WTC11 (cell line): ENCODE data around the gene METTL1. TPM values are rescaled to one million over a fixed set of nuclear protein-coding genes. Genes with fewer than 3 reads are reported as not detected.
A peak's percentile ranks its signal among the peaks of the same experiment; 100 is the strongest.

ENCODE experiments used
- ATAC-seq: fragments of 200-7000 bp; cut with Tn5 transposase; 2 replicates; pipeline ENCODE4 v1.10.0; 2021; ENCODE audit warnings: mild to moderate bottlenecking, moderate library complexity
- CTCF ChIA-PET: fragments of 300-600 bp; sonication (Branson Sonifier 250); formaldehyde crosslinking; loops from one replicate; lab custom pipeline; 2021; ENCODE audit warnings: antibody characterized with exemption; lab: Charles Lee
- POLR2A ChIA-PET: fragments of 350-600 bp; sonication (Branson Sonifier 250); formaldehyde crosslinking; loops from one replicate; lab custom pipeline; 2021; ENCODE audit warnings: antibody characterized with exemption; lab: Charles Lee
- DNase-seq: peaks from one replicate; pipeline ENCODE4 v3.0.0; 2021; ENCODE audit warnings: low spot score
- H3K27ac Mint-ChIP-seq: 2 replicates; pipeline ENCODE4 v1.8.0; 2021; ENCODE audit warnings: mixed read lengths
- H3K27me3 Mint-ChIP-seq: 2 replicates; pipeline ENCODE4 v1.8.0; 2021; ENCODE audit warnings: low read depth, mild to moderate bottlenecking, moderate library complexity, mixed read lengths
- H3K36me3 Mint-ChIP-seq: 2 replicates; pipeline ENCODE4 v1.8.0; 2021; ENCODE audit warnings: mixed read lengths
- H3K4me1 Mint-ChIP-seq: 2 replicates; pipeline ENCODE4 v1.8.0; 2022; ENCODE audit warnings: mixed read lengths
- H3K4me3 Mint-ChIP-seq: 2 replicates; pipeline ENCODE4 v1.8.0; 2021; ENCODE audit warnings: mild to moderate bottlenecking, moderate library complexity, mixed read lengths
- H3K9me3 Mint-ChIP-seq: 2 replicates; pipeline ENCODE4 v1.8.0; 2021; ENCODE audit warnings: mixed read lengths
- CBFB ChIP-seq: sonication (generic); formaldehyde crosslinking; IDR thresholded peaks from 2 replicates; pipeline ENCODE4 v1.8.1; 2022; ENCODE audit warnings: mild to moderate bottlenecking, low read depth, missing genetic modification reagents
- GRHL2 ChIP-seq: fragments of 250-450 bp; sonication (Bioruptor Pico); IDR thresholded peaks from 2 replicates; pipeline ENCODE4 v1.8.0; 2022; ENCODE audit warnings: mild to moderate bottlenecking, moderate library complexity; ENCODE audit not compliant: insufficient replicate concordance, severe bottlenecking
- GTF2I ChIP-seq: fragments of 250-450 bp; sonication (Bioruptor Pico); conservative IDR thresholded peaks from 2 replicates; pipeline ENCODE4 v1.4.0; 2021; ENCODE audit warnings: mild to moderate bottlenecking
- IRF2 ChIP-seq: sonication (generic); formaldehyde crosslinking; IDR thresholded peaks from 2 replicates; pipeline ENCODE4 v1.8.0; 2022; ENCODE audit warnings: low read depth, missing genetic modification reagents, borderline replicate concordance
- KAT7 ChIP-seq: sonication (generic); formaldehyde crosslinking; IDR thresholded peaks from 2 replicates; pipeline ENCODE4 v1.8.1; 2023; ENCODE audit warnings: missing genetic modification reagents, mild to moderate bottlenecking, borderline replicate concordance
- MYBL2 ChIP-seq: sonication (generic); formaldehyde crosslinking; IDR thresholded peaks from 2 replicates; pipeline ENCODE4 v1.8.1; 2023; ENCODE audit warnings: mild to moderate bottlenecking, moderate library complexity, missing genetic modification reagents
- PRRX2 ChIP-seq: fragments of 250-450 bp; sonication (Bioruptor Pico); IDR thresholded peaks from 2 replicates; pipeline ENCODE4 v1.8.0; 2021; ENCODE audit warnings: mild to moderate bottlenecking
- ZBTB21 ChIP-seq: sonication (generic); formaldehyde crosslinking; IDR thresholded peaks from 2 replicates; pipeline ENCODE4 v1.8.1; 2023; ENCODE audit warnings: mild to moderate bottlenecking, missing genetic modification reagents, borderline replicate concordance
- ZNF138 ChIP-seq: sonication (generic); formaldehyde crosslinking; conservative IDR thresholded peaks from 2 replicates; pipeline ENCODE4 v1.8.1; 2022; ENCODE audit warnings: mild to moderate bottlenecking, moderate library complexity, missing genetic modification reagents
- ZNF263 ChIP-seq: sonication (generic); formaldehyde crosslinking; IDR thresholded peaks from 2 replicates; pipeline ENCODE4 v1.8.1; 2022; ENCODE audit warnings: low read depth, mild to moderate bottlenecking, moderate library complexity, missing genetic modification reagents
- total RNA-seq: library from RNA; stranded (reverse); gene quantifications from 3 replicates; pipeline ENCODE4 v1.2.3, GENCODE V29; 2021
- TF ChIP-seq, protein P1 (sequence below): sonication (generic); formaldehyde crosslinking; IDR thresholded peaks from 2 replicates; pipeline ENCODE4 v1.8.0; 2023; ENCODE audit warnings: missing genetic modification reagents, mild to moderate bottlenecking, borderline replicate concordance
- TF ChIP-seq, protein P2 (sequence below): sonication (generic); formaldehyde crosslinking; IDR thresholded peaks from 2 replicates; pipeline ENCODE4 v1.8.1; 2022; ENCODE audit warnings: low read depth, missing genetic modification reagents, borderline replicate concordance
- TF ChIP-seq, protein P3 (sequence below): sonication (generic); formaldehyde crosslinking; IDR thresholded peaks from 2 replicates; pipeline ENCODE4 v1.8.1; 2022; ENCODE audit warnings: mild to moderate bottlenecking, missing genetic modification reagents, moderate library complexity, borderline replicate concordance
- TF ChIP-seq, protein P4 (sequence below): fragments of 250-450 bp; sonication (Bioruptor Pico); IDR thresholded peaks from 2 replicates; pipeline ENCODE4 v1.9.0; 2021; ENCODE audit warnings: mild to moderate bottlenecking, borderline replicate concordance

Gene METTL1
- total RNA-seq, 1 experiment from 2014 or later = 25.5 TPM

DNA sequence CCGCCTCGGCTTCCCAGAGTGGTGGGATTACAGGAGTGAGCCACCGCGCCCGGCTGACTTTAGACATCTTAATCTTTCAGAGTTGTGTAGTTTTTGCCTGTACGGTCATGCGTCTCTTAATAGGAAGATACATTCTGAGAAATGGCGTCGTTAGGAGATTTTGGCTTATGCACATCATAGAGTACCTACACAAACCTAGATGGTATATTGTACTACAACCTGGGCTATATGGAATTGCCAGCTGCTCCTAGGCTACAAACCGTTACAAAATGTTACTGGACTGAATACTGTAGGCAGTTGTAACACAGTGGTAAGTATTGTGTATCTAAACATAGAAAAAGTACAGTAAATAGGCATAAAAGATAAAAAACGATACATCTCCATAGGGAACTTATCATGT is 12.0 kb upstream of the METTL1 start:
- DNase-seq = no peak
- H3K9me3 Mint-ChIP-seq = no peaks in the 10 kb centered on the region
- TF ChIP-seq ZNF138 = no peak
- TF ChIP-seq PRRX2 (CRISPR knock-in tag) = no peak
- TF ChIP-seq CBFB (CRISPR knock-in tag) = no peak
- TF ChIP-seq, protein P1, sequence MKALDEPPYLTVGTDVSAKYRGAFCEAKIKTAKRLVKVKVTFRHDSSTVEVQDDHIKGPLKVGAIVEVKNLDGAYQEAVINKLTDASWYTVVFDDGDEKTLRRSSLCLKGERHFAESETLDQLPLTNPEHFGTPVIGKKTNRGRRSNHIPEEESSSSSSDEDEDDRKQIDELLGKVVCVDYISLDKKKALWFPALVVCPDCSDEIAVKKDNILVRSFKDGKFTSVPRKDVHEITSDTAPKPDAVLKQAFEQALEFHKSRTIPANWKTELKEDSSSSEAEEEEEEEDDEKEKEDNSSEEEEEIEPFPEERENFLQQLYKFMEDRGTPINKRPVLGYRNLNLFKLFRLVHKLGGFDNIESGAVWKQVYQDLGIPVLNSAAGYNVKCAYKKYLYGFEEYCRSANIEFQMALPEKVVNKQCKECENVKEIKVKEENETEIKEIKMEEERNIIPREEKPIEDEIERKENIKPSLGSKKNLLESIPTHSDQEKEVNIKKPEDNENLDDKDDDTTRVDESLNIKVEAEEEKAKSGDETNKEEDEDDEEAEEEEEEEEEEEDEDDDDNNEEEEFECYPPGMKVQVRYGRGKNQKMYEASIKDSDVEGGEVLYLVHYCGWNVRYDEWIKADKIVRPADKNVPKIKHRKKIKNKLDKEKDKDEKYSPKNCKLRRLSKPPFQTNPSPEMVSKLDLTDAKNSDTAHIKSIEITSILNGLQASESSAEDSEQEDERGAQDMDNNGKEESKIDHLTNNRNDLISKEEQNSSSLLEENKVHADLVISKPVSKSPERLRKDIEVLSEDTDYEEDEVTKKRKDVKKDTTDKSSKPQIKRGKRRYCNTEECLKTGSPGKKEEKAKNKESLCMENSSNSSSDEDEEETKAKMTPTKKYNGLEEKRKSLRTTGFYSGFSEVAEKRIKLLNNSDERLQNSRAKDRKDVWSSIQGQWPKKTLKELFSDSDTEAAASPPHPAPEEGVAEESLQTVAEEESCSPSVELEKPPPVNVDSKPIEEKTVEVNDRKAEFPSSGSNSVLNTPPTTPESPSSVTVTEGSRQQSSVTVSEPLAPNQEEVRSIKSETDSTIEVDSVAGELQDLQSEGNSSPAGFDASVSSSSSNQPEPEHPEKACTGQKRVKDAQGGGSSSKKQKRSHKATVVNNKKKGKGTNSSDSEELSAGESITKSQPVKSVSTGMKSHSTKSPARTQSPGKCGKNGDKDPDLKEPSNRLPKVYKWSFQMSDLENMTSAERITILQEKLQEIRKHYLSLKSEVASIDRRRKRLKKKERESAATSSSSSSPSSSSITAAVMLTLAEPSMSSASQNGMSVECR (CRISPR knock-in tag) = no peak
- TF ChIP-seq ZNF263 = no peak
- TF ChIP-seq, protein P2, sequence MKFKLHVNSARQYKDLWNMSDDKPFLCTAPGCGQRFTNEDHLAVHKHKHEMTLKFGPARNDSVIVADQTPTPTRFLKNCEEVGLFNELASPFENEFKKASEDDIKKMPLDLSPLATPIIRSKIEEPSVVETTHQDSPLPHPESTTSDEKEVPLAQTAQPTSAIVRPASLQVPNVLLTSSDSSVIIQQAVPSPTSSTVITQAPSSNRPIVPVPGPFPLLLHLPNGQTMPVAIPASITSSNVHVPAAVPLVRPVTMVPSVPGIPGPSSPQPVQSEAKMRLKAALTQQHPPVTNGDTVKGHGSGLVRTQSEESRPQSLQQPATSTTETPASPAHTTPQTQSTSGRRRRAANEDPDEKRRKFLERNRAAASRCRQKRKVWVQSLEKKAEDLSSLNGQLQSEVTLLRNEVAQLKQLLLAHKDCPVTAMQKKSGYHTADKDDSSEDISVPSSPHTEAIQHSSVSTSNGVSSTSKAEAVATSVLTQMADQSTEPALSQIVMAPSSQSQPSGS (CRISPR knock-in tag) = no peak
- H3K27ac Mint-ChIP-seq = no peak overlapping the region
- ChIA-PET POLR2A (no interaction called here), CTCF (interaction anchor here (1.0 to 1.7 kb wide), 3 partner anchors 24 to 31 kb away, joined by 6 to 13 read pairs (median 8); no protein-coding TSS in a partner anchor)
- H3K27me3 Mint-ChIP-seq = no peaks in the 10 kb centered on the region
- H3K4me3 Mint-ChIP-seq = peak overlapping the region; percentile 63
- ATAC-seq = no peak
- H3K4me1 Mint-ChIP-seq = peaks cover 4% of the 10 kb centered on the region; the same call in 1 of the 2 replicates
- peaks cover 35% of the 10 kb centered on the region for H3K36me3 Mint-ChIP-seq

DNA sequence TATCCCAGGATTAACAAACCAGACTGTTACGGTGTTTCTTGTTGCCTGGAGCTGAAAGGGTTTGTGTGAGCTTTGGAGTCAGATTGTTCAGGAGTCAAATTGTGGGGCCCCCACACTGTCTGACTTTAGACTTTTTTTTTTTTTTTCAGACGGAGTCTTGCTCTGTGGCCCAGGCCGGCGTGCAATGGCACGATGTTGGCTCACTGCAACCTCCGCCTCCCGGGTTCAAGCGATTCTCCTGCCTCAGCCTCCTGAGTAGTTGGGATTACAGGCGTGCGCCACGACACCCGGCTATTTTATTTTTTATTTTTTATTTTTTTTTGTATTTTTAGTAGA is 11.5 kb upstream of the METTL1 start:
- H3K27me3 Mint-ChIP-seq = no peaks in the 10 kb centered on the region
- CTCF ChIA-PET = interaction anchor here (0.6 to 2.8 kb wide), 15 partner anchors 11 to 200 kb away, joined by 3 to 17 read pairs (median 4); partner anchors contain the start of genes CYP27B1, EEF1AKMT3 and METTL1

DNA sequence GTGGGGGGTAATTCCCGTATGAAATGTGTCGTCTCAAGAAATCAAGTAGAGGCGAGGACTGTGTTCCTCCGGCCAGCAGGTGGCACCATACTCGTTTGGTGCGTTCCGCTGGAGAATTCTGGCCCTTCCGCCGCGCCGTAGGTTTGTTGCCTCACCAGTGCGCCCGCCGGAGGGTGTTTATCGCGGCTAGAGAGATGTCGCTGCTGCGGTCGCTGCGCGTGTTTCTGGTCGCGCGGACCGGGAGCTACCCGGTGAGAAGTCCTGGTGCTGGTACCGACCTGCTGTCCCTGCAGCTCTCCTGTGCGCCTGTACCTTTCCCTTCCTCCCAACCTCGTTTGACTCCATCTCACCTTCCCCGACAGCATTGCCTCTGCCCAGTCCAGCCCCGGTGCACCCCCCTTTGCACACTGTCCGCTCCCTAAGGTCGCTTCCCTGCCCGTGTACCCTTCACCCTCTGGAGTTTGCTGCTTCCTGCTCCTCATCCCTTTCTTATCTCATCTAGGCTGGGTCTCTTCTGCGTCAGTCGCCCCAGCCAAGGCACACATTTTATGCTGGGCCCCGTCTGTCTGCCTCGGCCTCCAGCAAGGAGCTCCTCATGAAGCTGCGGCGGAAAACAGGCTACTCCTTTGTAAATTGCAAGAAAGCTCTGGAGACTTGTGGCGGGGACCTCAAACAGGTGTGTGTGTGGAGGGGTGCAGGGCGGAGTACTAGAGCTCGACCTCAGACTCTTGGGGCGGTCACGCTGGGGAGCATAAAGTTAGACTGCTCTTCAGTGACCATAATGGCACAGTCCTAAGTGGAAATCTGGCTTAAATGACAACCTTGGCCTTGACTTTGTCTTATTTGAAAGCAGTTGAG is 10.9 kb upstream of the METTL1 start, which contains the start of gene TSFM:
Gene TSFM (plus strand): TSS at position 180 of the 858 bp plus-strand sequence. CDS start 15 bp downstream, at position 195.
- Mint-ChIP-seq H3K27me3 (no peaks in the 10 kb centered on the region), H3K4me3 (peak within 1 kb of the TSS; percentile 100), H3K36me3 (peaks cover 28% of the 10 kb centered on the region), H3K4me1 (peaks cover 4% of the 10 kb centered on the region; the same call in 1 of the 2 replicates), H3K27ac (peak within 1 kb of the TSS; percentile 97), H3K9me3 (no peaks in the 10 kb centered on the region)
- ATAC-seq (peak; percentile 91), DNase-seq (peak; percentile 96)
- CTCF ChIA-PET = interaction anchor here (0.6 to 2.8 kb wide), 17 partner anchors 11 to 200 kb away, joined by 3 to 17 read pairs (median 4); partner anchors contain the start of genes CYP27B1, EEF1AKMT3 and METTL1
- POLR2A ChIA-PET = interaction anchor here (0.7 to 1.0 kb wide), 3 partner anchors 16 to 54 kb away, joined by 3 to 4 read pairs (median 4); partner anchors contain the start of gene CYP27B1
- TF ChIP-seq MYBL2 (peak; percentile 72; the same call in 1 of the 2 replicates), ZBTB21 (CRISPR knock-in tag) (no peak), GRHL2 (CRISPR knock-in tag) (no peak), GTF2I (CRISPR knock-in tag) (no peak), PRRX2 (CRISPR knock-in tag) (no peak), KAT7 (CRISPR knock-in tag) (no peak)
- TF ChIP-seq, protein P3, sequence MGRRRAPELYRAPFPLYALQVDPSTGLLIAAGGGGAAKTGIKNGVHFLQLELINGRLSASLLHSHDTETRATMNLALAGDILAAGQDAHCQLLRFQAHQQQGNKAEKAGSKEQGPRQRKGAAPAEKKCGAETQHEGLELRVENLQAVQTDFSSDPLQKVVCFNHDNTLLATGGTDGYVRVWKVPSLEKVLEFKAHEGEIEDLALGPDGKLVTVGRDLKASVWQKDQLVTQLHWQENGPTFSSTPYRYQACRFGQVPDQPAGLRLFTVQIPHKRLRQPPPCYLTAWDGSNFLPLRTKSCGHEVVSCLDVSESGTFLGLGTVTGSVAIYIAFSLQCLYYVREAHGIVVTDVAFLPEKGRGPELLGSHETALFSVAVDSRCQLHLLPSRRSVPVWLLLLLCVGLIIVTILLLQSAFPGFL (CRISPR knock-in tag) = 0 out of 2 replicates have a peak, but pooled peaks have one; percentile 24
- TF ChIP-seq, protein P4, sequence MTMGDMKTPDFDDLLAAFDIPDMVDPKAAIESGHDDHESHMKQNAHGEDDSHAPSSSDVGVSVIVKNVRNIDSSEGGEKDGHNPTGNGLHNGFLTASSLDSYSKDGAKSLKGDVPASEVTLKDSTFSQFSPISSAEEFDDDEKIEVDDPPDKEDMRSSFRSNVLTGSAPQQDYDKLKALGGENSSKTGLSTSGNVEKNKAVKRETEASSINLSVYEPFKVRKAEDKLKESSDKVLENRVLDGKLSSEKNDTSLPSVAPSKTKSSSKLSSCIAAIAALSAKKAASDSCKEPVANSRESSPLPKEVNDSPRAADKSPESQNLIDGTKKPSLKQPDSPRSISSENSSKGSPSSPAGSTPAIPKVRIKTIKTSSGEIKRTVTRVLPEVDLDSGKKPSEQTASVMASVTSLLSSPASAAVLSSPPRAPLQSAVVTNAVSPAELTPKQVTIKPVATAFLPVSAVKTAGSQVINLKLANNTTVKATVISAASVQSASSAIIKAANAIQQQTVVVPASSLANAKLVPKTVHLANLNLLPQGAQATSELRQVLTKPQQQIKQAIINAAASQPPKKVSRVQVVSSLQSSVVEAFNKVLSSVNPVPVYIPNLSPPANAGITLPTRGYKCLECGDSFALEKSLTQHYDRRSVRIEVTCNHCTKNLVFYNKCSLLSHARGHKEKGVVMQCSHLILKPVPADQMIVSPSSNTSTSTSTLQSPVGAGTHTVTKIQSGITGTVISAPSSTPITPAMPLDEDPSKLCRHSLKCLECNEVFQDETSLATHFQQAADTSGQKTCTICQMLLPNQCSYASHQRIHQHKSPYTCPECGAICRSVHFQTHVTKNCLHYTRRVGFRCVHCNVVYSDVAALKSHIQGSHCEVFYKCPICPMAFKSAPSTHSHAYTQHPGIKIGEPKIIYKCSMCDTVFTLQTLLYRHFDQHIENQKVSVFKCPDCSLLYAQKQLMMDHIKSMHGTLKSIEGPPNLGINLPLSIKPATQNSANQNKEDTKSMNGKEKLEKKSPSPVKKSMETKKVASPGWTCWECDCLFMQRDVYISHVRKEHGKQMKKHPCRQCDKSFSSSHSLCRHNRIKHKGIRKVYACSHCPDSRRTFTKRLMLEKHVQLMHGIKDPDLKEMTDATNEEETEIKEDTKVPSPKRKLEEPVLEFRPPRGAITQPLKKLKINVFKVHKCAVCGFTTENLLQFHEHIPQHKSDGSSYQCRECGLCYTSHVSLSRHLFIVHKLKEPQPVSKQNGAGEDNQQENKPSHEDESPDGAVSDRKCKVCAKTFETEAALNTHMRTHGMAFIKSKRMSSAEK (CRISPR knock-in tag) = no peak

More for the DNA sequence above, 11.5 kb upstream of the METTL1 start:
- TF ChIP-seq, protein P2 (CRISPR knock-in tag) = no peak
- no peak for TF ChIP-seq IRF2 (CRISPR knock-in tag)
- Mint-ChIP-seq H3K4me3 (peak overlapping the region; percentile 100), H3K4me1 (peaks cover 4% of the 10 kb centered on the region; the same call in 1 of the 2 replicates), H3K36me3 (peaks cover 31% of the 10 kb centered on the region), H3K27ac (0 out of 2 replicates have a peak overlapping the region, but pooled peaks have one; percentile 97), H3K9me3 (no peaks in the 10 kb centered on the region)
- no peak for ATAC-seq
- POLR2A ChIA-PET = interaction anchor here (0.7 to 1.0 kb wide), 2 partner anchors 16 kb away, joined by 3 to 4 read pairs; partner anchors contain the start of gene CYP27B1
- no peak for DNase-seq
